RPMI7951 (cell line): ENCODE results near the gene GALP. TPM values are rescaled to one million over a fixed set of nuclear protein-coding genes. Genes with fewer than 3 reads are reported as not detected.
"Not testable (repeated sequence)": the region's sequence is repeated elsewhere in the genome, so short reads cannot be mapped to it uniquely, and the experiment has no call there.

Experiments used
- DNase-seq: peaks from one replicate; pipeline ENCODE4 v3.0.0-alpha.2; 2012; ENCODE audit warnings: low read depth
- total RNA-seq: library from RNA; depleted of rRNA; stranded (reverse); fragments of >200 nt; shearing (Covaris generic); gene quantifications from 2 replicates; pipeline ENCODE4 v1.2.3, GENCODE V29; 2014; rRNA removed

The GALP gene
- total RNA-seq, 1 experiment from 2014 or later, result not detected

DNA sequence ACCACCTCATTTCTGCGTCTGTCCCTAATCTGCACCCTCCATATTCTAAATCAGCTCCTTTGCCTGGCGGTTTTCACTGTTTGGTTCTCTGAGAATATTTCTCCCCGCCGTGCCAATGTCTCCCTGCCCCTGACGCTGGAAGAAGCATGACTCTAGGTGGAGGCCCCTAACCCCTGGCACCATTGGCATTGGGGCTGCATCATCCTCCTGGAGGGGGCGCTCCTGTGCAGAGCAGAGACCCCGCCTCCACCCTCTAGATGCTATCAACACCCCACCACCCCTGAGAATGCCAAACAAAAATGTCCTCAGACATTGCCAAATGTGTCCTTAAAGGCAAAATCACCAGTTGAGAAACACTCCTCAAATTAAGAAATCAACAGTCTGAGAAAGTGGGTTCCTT is 15.3 kb downstream of the GALP start:
- no peak for DNase-seq

DNA sequence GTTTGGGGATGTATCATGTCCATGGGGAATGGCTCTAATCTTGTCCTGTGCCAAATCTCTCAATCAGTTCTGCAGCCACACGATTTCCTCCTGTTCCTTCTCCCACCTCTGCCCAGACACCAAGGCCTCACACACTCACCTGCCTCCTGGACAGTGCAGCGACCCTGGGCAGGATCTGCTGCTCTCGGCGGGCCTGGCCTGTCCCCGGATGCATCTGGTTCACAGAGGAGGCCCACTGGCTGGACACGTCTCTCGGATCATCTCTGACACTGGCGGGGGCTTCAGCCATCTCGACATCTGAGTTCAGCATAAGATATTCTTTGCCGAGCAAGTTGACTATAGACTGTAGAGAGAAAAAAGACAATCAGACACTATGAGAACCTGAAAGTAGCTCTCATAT is 15.9 kb downstream of the GALP start:
- no peak for DNase-seq

DNA sequence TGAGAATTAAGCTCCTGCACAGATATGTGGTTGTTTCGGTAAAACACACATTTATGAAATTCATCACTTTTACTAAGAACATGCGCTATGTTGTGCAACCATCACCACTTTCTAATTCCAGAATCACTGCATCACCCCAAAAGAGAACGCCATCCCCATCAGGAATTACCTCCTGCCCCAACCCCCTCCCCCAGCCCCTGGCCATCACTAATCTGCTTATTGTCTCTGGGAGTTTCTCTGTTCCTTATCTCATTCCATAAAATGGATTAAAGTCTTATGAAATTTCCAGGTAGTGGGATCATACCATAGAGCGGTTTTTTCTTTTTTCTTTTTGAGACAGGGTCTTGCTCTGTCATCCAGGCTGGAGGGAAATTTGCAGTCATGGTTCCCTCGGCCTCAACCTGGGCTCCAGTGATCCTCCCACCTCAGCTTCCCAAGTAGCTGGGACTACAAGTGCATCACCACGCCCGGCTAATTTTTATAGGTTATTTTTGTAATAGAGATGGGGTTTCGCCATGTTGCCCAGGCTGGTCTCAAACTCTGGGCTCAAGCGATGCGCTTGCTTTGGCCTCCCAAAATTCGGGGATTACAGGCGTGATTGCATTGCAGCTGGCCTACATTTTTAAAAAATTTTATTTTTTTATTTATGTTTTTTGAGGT is 18.3 kb downstream of the GALP start:
- no peak for DNase-seq

DNA sequence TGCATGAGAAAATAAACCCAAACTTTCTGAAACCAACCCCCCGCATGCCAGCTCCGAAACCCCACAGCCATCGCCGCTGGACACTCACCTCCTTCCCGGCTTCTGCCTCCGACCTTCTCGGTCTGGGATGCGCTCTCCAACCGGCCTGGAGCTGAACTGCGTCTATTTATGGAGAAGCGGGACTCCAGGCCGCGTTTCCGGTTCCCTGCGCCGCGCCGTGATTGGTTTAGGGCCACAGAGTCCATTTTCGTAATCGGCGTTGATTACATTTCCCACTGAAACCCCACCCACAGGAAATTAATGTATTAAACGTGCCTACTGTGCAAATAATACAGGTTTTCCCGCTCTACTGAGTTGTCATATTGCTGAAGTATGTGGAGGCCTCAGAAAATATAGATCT is 21.8 kb downstream of the GALP start, which contains the start of gene ZSCAN5B:
ZSCAN5B (minus strand) TSS at position 138 of the 400 bp plus-strand sequence. CDS start 4,731 bp downstream, outside the sequence.
- DNase-seq, result not testable (repeated sequence)

DNA sequence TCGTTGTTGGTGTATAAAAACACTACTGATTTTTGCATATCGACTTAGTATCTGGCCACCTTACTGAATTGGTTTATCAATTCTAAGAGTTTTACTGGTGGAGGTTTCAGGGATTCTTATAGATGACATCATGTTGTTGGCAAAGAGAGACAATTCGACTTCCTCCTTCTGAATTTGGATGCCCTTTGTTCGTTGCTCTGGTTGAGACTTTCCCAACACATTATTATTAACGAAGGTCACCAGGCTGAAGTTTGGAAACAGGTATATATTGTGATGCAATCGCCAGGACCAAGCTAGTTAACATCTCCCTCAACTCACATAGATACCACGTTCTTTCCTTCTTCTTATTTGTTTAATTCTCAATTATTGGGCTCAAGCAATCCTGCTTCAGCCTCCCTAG is 23.9 kb downstream of the GALP start:
- DNase-seq, result no peak

DNA sequence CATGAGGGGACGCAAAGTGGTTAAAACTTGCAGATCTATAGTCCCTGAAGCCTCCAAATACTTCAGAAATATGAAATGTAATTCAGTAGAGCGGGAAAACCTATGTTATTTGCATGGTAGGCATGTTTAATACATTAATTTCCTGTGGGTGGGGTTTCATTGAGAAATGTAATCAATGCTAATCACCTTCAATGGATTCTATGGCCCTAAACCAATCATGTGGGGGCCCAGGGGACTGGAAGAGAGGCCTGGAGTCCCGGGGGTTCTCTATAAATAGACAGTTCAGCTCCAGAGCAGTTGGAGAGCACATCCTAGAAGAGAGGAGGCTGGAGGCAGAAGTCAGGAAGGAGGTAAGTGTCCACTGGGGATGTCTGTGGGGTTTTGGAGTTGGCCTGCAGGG is 26.2 kb downstream of the GALP start, which contains the start of gene ZSCAN5C:
ZSCAN5C (plus strand) TSS at position 301 of the 400 bp plus-strand sequence. CDS start 3,641 bp downstream, outside the sequence.
- no peak for DNase-seq

DNA sequence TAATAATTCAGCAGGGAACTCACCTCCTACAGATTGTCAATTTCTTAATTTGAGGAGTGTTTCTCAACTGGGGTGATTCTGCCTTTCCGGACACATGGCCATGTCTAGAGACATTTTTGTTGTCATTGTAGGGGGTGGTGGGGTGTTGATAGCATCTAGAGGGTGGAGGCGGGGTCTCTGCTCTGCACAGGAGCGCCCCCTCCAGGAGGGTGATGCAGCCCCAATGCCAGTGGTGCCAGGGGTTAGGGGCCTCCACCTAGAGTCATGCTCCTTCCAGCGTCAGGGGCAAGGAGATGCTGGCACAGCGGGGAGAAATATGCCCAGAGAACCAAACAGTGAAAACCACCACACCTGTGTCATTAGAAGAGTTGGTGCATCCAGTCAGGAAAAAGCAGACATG is 31.8 kb downstream of the GALP start:
- not testable (repeated sequence) for DNase-seq

DNA sequence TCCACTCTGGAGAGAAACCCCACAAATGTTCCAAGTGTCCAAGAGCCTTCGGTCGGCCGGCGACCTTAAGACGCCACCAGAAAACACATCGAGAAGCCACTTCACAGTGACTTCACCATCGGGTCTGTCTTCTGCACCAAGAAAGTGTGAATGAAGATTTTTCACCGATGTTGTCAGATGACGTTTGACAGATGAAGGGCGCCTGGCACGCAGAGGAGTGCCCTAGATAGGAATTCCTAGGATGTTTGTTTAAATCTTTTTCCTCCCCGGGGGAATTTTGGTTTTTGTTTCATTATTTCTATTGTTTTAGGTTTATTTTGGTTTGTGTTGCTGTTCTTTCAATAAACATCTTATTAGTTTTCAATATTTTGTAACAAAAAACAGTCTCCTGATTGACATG is 33.3 kb downstream of the GALP start:
- no peak for DNase-seq

DNA sequence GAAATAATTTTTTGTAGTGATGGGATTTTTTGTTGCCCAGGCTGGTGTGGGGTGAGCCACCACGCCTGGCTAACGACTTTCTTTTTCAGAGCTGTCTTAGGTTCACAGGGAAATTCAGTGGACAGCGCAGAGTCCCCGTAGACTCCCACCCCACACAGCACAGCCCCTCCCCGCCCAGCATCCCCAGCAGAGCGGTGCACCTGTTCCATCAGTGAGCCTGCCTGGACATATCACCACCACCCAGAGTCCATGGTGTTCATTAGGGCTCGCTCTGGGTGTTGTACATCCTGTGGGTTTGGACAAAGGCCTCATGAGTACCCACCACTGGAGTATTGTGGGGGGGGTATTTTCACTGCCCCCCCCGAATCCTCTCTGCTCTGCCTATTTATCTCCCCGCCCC is 34.2 kb downstream of the GALP start:
- DNase-seq, result not testable (repeated sequence)

DNA sequence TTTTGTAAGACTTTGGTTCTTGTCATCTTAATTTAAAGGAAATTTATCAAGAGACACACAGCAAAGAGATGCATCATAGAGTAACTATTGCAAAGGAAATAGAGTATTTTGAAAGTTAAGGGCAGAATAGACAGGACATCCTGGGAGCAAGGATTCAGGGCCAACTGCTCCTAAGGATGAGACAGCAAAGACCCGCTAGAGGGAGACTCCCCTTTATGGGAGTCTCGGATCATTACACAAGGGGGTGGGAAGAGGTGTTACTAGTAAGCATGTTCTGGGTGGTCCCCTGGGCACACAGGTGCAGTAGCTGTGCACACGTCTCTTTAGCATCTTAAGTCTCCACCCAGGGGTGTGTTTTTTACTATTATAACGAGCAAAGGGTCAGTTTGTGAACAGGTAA is 35.9 kb downstream of the GALP start:
- no peak for DNase-seq

DNA sequence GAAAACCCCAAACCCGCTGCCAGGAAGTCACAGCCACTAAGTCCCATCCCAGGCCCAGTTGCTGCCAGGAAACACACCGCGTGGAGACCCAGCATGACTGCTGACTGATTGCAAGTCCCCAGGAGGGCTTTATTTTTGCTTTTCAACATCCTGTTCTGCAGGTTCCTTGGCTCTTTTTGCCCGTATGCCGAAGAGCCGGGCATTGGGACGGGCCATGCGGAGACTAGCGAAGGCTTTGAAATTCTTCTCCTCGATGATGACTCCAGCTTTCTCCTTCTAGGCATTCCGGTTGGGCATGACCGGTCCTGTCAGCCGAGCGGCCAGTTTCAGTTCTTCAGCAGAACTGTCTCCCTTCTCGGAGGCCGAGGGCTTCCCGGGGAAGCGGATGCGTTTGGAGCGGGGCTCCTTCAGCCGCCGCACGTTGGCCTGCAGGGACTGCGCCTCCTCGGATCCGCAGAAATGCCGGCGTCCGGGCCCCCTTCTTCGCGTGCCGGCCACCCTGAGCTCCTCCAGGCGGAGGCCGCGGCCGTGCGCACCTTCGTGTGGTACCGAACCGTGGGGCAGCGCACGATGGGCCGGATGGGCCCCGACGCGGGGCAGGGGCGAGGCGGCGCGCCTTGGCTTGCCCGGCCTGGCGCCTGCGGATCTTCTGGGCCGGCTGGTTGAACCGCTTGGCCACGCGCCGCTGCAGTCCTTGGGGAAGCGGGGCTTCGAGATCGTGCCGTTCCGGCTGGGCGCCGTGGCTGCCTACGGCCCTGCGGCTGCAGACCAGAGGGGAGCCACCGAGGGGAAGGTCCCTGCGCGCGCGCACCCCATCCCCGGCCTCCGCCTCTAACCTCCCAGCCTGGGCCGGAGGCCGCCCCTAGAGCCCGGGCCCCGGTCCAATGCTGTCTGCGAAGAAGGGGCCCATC is 41.5 kb downstream of the GALP start:
- DNase-seq, result peak; percentile 18

DNA sequence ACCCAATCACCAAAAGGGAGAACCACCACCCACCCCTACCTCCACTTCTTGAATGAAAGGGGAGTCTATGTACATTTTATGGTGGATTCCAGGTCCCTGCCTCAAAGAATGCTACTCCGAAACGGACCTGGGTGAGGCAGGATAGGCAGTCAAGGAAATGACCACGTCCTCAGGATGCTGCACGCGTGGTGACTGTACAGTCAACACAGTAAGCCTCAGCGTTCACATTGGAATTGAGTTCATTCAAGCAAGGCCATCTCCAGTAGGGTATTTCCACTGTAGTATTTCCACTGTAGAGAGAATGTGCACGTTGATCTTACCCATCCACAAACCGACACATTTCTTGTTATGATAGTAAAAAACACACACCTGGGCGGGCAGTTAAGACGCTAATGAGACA is 43.2 kb downstream of the GALP start:
- DNase-seq, result no peak

DNA sequence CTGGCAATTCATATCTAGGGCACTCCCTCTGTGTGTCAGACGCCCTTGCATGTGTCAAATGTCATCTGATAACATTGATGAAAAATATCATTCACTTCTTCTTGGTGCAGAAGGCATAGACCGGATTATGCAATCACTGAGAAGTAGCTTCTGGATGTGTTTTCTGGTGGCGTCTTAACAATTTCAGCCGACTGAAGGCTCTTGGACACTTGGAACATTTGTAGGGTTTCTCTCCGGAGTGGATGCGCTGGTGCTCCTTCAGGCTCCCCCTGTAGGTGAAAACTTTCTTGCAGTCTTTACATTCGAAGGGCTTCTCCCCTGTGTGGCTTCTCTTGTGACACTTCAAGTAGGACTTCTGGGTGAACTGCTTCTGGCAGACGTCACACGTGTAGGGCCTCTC is 45.6 kb downstream of the GALP start:
- DNase-seq, result not testable (repeated sequence)

DNA sequence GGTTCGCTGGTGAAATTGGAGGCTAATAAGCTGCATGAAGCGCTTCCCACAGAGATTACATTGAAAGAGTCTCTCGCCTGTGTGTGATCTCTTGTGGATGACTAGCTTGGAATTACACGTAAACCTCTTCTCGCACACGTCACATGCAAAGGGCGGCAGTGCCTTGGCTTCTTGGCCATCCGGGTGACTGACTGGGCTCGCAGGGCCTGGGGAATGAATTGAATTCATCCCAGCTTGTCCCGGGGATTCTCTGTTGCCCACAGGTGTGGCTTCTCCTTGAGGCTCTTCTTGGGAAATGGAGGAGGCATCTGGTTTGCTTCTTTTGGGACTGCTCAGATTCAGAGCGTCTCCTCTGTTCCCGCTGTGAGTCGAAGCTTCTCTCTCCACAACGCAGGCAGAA is 46.0 kb downstream of the GALP start:
- no peak for DNase-seq

DNA sequence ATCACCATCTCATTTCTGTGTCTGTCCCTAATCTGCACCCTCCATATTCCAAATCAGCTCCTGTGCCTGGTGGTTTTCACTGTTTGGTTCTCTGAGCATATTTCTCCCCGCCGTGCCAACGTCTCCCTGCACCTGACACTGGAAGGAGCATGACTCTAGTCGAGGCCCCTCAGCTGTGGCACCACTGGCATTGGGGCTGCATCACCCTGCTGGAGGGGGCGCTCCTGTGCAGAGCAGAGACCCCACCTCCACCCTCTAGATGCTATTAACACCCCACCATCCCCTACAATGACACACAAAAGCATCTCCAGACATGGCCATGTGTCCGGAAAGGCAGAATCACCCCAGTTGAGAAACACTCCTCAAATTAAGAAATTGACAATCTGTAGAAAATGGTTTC is 47.1 kb downstream of the GALP start:
- DNase-seq, result no peak

DNA sequence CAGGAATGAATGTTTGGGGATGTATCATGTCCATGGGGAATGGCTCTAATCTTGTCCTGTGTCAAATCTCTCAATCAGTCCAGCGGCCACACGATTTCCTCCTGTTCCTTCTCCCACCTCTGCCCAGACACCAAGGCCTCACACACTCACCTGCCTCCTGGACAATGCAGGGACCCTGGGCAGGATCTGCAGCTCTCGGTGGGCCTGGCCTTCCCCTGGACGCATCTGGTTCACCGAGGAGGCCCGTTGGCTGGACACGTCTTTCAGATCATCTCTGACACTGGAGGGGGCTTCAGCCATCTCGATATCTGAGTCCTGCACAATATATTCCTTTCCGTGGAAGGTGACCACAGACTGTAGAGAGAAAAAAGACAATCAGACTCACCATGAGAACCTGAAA is 47.7 kb downstream of the GALP start:
- no peak for DNase-seq

Other genes starting within 250 kb of the GALP start
- gene NLRP13, start 243.7 kb upstream of the GALP start, total RNA-seq, result not detected in 2 replicates
- not detected in 2 replicates for gene NLRP8, start 228.2 kb upstream of the GALP start, total RNA-seq
- not detected in 2 replicates for gene NLRP5, start 189.2 kb upstream of the GALP start, total RNA-seq
- gene ZNF787, start 54.7 kb upstream of the GALP start, total RNA-seq, result 4.4 and 10.7 TPM in 2 replicates
- gene ZNF444, start 34.7 kb upstream of the GALP start, total RNA-seq, result 5.0 and 8.8 TPM in 2 replicates
- gene ZSCAN5B, start 21.8 kb downstream of the GALP start, total RNA-seq, result not detected in 2 replicates
- gene ZSCAN5C, start 26.3 kb downstream of the GALP start, total RNA-seq, result not detected in 2 replicates
- gene EDDM13, start 96.7 kb downstream of the GALP start, total RNA-seq, result not detected in 2 replicates
- 8.9 and 10.9 TPM in 2 replicates for gene ZSCAN5A, start 138.8 kb downstream of the GALP start, total RNA-seq
- gene ZNF582, start 217.5 kb downstream of the GALP start, total RNA-seq, result 0.68 and 2.6 TPM in 2 replicates
- gene ZNF583, start 228.3 kb downstream of the GALP start, total RNA-seq, result 2.1 and 3.5 TPM in 2 replicates